Smooth muscle cell (in vitro differentiated cells): ENCODE results near the gene EIF4E3. TPM values are rescaled to one million over a fixed set of nuclear protein-coding genes. Genes with fewer than 3 reads are reported as not detected.

Experiments used
- DNase-seq: peaks from one replicate; lab custom pipeline; 2025; ENCODE audit not compliant: unreplicated experiment; lab: John Stamatoyannopoulos, UW
- H2AFZ ChIP-seq: fragments of 200-600 bp; sonication (generic); 2 replicates; pipeline ENCODE4 v1.6.0; 2016; ENCODE audit warnings: antibody characterized with exemption, low read depth, mild to moderate bottlenecking
- H3F3A ChIP-seq: fragments of 200-600 bp; sonication (generic); 2 replicates; pipeline ENCODE4 v1.6.0; 2017; ENCODE audit warnings: antibody characterized with exemption, low read depth
- H3K27ac ChIP-seq: fragments of 200-600 bp; sonication (generic); 2 replicates; pipeline ENCODE4 v1.5.1; 2016; ENCODE audit warnings: low read depth, mild to moderate bottlenecking
- H3K27me3 ChIP-seq: fragments of 200-600 bp; sonication (generic); 2 replicates; pipeline ENCODE4 v1.6.1; 2016; ENCODE audit warnings: low read depth, mild to moderate bottlenecking
- H3K36me3 ChIP-seq: fragments of 200-600 bp; sonication (generic); 2 replicates; pipeline ENCODE4 v1.5.1; 2016; ENCODE audit warnings: low read depth
- H3K4me1 ChIP-seq: fragments of 200-600 bp; sonication (generic); 2 replicates; pipeline ENCODE4 v1.5.1; 2016; ENCODE audit warnings: low read depth
- H3K4me2 ChIP-seq: fragments of 200-600 bp; sonication (generic); 2 replicates; pipeline ENCODE4 v1.6.0; 2016; ENCODE audit warnings: mild to moderate bottlenecking
- H3K4me3 ChIP-seq: fragments of 200-600 bp; sonication (generic); 2 replicates; pipeline ENCODE4 v1.5.1; 2016; ENCODE audit warnings: mild to moderate bottlenecking
- H3K79me2 ChIP-seq: fragments of 200-600 bp; sonication (generic); 2 replicates; pipeline ENCODE4 v1.6.0; 2016; ENCODE audit warnings: low read depth, mild to moderate bottlenecking
- H3K9ac ChIP-seq: fragments of 200-600 bp; sonication (generic); 2 replicates; pipeline ENCODE4 v1.6.0; 2016; ENCODE audit warnings: low read depth
- H3K9me3 ChIP-seq: fragments of 200-600 bp; sonication (generic); replicated peaks from 2 replicates; pipeline ENCODE4 v1.5.1; 2016; ENCODE audit warnings: low read depth
- H4K20me1 ChIP-seq: fragments of 200-600 bp; sonication (generic); 2 replicates; pipeline ENCODE4 v1.6.0; 2016; ENCODE audit warnings: low read depth
- CTCF ChIP-seq: fragments of 200-600 bp; sonication (generic); IDR thresholded peaks from 2 replicates; pipeline ENCODE4 v1.5.1; 2017; ENCODE audit warnings: borderline replicate concordance, mild to moderate bottlenecking, antibody characterized with exemption; ENCODE audit not compliant: insufficient read depth, poor library complexity, severe bottlenecking
- WGBS: methylation state at CpG from one replicate; pipeline ENCODE4 v1.1.7; 2016; ENCODE audit warnings: low lambda C conversion rate; 5-methylcytosine and 5-hydroxymethylcytosine counted together
- polyA plus RNA-seq: library from polyadenylated mRNA; unstranded; fragments of >200 nt; fragmentation: Nextera tagmentation; extraction: Ambion mirVana; gene quantifications from 2 replicates; pipeline ENCODE4 v1.2.1, GENCODE V29; 2016
- total RNA-seq: library from RNA; depleted of rRNA; stranded (reverse); fragments of >200 nt; gene quantifications from 2 replicates; pipeline ENCODE4 v1.2.3, GENCODE V29; 2014

Gene EIF4E3
- total and polyA plus RNA-seq, 2 experiments from 2014 or later = 2.3 to 3.5 TPM

GRCh38 chr3:71653414-71653807 lies 71.8 kb downstream of the EIF4E3 start:
- no peak overlapping the region for H3K27ac ChIP-seq
- H3K9ac ChIP-seq = no peak overlapping the region
- no peaks in the 10 kb centered on the region for H3K4me1 ChIP-seq
- H3K79me2 ChIP-seq = no peaks in the 10 kb centered on the region
- no peaks in the 10 kb centered on the region for H3K9me3 ChIP-seq
- no peaks in the 10 kb centered on the region for H3K27me3 ChIP-seq
- no peak overlapping the region for H2AFZ ChIP-seq
- H4K20me1 ChIP-seq = no peaks in the 10 kb centered on the region
- TF ChIP-seq CTCF = no peak
- no peaks in the 10 kb centered on the region for H3K36me3 ChIP-seq
- H3F3A ChIP-seq = no peaks in the 10 kb centered on the region
- WGBS = 79% methylated on average over 6 of the region's 6 CpGs
- no peak overlapping the region for H3K4me3 ChIP-seq
- H3K4me2 ChIP-seq = no peak overlapping the region
- DNase-seq = no peak

GRCh38 chr3:71652781-71653413 lies 72.3 kb downstream of the EIF4E3 start:
- Histone ChIP-seq H3K9ac (no peak overlapping the region), H3K4me3 (no peak overlapping the region), H4K20me1 (no peaks in the 10 kb centered on the region), H3K9me3 (no peaks in the 10 kb centered on the region), H3K36me3 (no peaks in the 10 kb centered on the region), H2AFZ (peak overlapping the region; percentile 63), H3K27me3 (no peaks in the 10 kb centered on the region), H3F3A (no peaks in the 10 kb centered on the region), H3K4me1 (no peaks in the 10 kb centered on the region), H3K27ac (no peak overlapping the region), H3K79me2 (no peaks in the 10 kb centered on the region), H3K4me2 (peak overlapping the region; percentile 25)
- DNase-seq = no peak
- 45% methylated on average over 14 of the region's 14 CpGs for WGBS
- peak; percentile 72 for TF ChIP-seq CTCF

GRCh38 chr3:71651625-71652024 lies 73.6 kb downstream of the EIF4E3 start:
- WGBS = 81% methylated on average over 6 of the region's 6 CpGs
- H4K20me1 ChIP-seq = no peaks in the 10 kb centered on the region
- TF ChIP-seq CTCF = no peak

GRCh38 chr3:71650372-71650771 lies 74.8 kb downstream of the EIF4E3 start:
- 90% methylated on average over 5 of the region's 5 CpGs for WGBS
- no peak for DNase-seq
- Histone ChIP-seq H3K4me2 (no peak overlapping the region), H4K20me1 (no peaks in the 10 kb centered on the region), H3K36me3 (no peaks in the 10 kb centered on the region), H3F3A (no peaks in the 10 kb centered on the region), H3K4me3 (no peak overlapping the region), H3K27ac (no peak overlapping the region), H3K4me1 (no peaks in the 10 kb centered on the region), H3K79me2 (no peaks in the 10 kb centered on the region), H3K27me3 (no peaks in the 10 kb centered on the region), H3K9ac (no peak overlapping the region), H3K9me3 (no peaks in the 10 kb centered on the region), H2AFZ (no peak overlapping the region)
- TF ChIP-seq CTCF = no peak

More at GRCh38 chr3:71651625-71652024, 73.6 kb downstream of the EIF4E3 start:
- DNase-seq = no peak
- Histone ChIP-seq H3K9ac (no peak overlapping the region), H3K79me2 (no peaks in the 10 kb centered on the region), H3K36me3 (no peaks in the 10 kb centered on the region), H3K27me3 (no peaks in the 10 kb centered on the region), H3K9me3 (no peaks in the 10 kb centered on the region), H3K4me1 (no peaks in the 10 kb centered on the region), H3K4me3 (no peak overlapping the region), H3K27ac (no peak overlapping the region), H3K4me2 (no peak overlapping the region), H3F3A (no peaks in the 10 kb centered on the region), H2AFZ (no peak overlapping the region)
